GM18951 (cell line): ENCODE results near the gene TJP3.

Experiments used
- POLR2A ChIP-seq: IDR thresholded peaks from 4 replicates; pipeline ENCODE4 v1.6.1; 2011; ENCODE audit warnings: mild to moderate bottlenecking; ENCODE audit not compliant: insufficient read length, insufficient read depth; ENCODE audit errors: extremely low read depth
- in situ Hi-C: fragments of 300-500 bp; cut with MboI; formaldehyde crosslinking; loops from one replicate; pipeline ENCODE4 v1.12.0; 2022; ENCODE audit warnings: low sequenced_read_pairs, mixed read lengths, inconsistent platforms; ENCODE audit not compliant: unreplicated experiment

The TJP3 gene

GRCh38 chr19:3770136-3770999, 62.2 kb downstream of the TJP3 start:
- peak; percentile 13 for TF ChIP-seq POLR2A
- in situ Hi-C loops = no loop called here

GRCh38 chr19:3771000-3771905, 63.1 kb downstream of the TJP3 start:
- in situ Hi-C loops = no loop called here
- no peak for TF ChIP-seq POLR2A

- TF ChIP-seq POLR2A = no peak
- in situ Hi-C loops = no loop called here
Observed at GRCh38 chr19:3771906-3772455, 63.8 kb downstream of the TJP3 start, which contains the start of gene RAX2. Gene RAX2 (minus strand): TSS chr19:3772228. CDS start chr19:3771742, 486 bp downstream.

- in situ Hi-C loops = no loop called here
- TF ChIP-seq POLR2A = no peak
Observed at GRCh38 chr19:3773814-3774515, 65.8 kb downstream of the TJP3 start.

DNA sequence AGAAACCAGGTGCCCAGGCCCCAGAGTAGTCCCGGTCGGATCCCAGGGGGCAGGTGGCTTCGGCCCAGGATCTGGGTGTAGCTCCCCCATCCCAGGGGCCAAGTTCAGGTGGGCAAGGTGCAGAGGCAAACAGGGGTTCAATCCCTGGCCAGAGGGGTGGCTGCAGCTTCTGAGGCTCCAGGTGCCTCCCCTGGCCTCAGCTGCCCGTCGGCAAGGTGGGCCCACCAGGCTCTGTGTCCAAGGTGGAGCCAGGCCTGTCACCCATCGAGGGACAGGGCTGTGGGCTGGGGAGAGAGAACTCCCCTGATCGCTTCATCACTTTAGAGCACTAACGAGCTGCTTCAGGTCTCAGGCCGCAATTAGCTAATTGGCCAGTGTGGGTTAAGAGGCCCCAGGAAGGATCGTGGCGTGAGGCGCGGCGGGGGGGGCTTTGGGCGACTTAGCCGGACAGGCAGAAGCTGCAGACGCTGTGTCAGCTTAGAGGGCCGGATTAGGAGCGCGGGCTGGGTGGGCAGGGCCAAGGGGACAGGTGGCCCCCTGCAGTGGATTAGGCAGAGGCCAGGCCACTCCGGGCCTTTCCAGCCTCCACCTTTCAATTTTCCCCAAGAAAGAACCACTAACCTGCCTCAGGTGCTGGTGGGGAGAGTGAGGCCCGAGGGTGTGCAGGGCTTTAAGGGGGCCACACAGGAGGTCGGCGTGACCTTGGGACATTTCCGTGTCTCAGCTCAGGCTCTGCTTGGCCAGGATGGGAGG, 66.6 kb downstream of the TJP3 start:
- TF ChIP-seq POLR2A = no peak
- in situ Hi-C loops = no loop called here

- in situ Hi-C loops = no loop called here
- TF ChIP-seq POLR2A = no peak
Observed at GRCh38 chr19:3775374-3775711, 67.2 kb downstream of the TJP3 start.

DNA sequence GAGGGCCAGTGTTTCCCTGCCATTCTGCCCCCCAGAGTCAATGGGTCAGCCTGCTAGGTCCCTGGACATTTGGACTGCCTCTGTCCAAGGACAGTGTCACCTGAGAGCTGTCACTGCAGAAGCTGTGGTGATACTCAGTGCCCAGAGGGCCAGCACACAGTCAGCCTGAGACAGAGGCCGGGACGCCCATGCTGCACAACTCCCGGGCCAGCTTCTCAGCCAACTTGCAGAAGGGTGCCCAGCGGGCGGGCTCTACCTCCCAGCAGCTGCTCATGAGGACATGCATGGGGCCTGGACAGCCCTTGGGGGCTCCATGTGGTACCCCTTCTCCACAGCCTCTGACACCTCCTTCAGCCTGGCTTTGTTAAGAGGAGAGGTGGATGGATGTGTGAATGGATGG, 67.6 kb downstream of the TJP3 start:
- in situ Hi-C loops = no loop called here
- no peak for TF ChIP-seq POLR2A

DNA sequence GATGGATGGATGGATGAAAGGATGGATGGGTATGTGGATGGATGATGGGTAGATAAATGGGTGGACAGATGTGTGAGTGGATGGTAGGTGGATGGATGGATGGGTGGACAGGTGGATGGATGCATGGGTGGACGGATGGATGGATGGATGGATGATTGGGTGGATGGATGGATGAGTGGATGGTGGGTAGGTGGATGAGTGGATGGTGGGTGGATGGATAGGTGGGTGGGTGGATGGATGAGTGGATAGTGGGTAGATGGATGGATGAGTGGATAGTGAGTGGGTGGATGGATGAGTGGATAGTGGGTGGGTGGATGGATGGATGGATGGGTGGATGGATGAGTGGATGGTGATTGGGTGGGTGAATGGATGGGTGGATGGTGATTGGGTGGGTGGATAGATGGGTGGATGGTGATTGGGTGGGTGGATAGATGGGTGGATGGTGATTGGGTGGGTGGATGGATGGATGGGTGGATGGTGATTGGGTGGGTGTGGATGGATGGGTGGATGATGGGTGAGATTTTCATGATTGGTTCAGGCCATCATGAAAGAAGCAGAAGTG, 68.4 kb downstream of the TJP3 start:
- TF ChIP-seq POLR2A = no peak
- in situ Hi-C loops = no loop called here

- TF ChIP-seq POLR2A = no peak
- in situ Hi-C loops = no loop called here
Observed at GRCh38 chr19:3778104-3778867, 70.1 kb downstream of the TJP3 start.

DNA sequence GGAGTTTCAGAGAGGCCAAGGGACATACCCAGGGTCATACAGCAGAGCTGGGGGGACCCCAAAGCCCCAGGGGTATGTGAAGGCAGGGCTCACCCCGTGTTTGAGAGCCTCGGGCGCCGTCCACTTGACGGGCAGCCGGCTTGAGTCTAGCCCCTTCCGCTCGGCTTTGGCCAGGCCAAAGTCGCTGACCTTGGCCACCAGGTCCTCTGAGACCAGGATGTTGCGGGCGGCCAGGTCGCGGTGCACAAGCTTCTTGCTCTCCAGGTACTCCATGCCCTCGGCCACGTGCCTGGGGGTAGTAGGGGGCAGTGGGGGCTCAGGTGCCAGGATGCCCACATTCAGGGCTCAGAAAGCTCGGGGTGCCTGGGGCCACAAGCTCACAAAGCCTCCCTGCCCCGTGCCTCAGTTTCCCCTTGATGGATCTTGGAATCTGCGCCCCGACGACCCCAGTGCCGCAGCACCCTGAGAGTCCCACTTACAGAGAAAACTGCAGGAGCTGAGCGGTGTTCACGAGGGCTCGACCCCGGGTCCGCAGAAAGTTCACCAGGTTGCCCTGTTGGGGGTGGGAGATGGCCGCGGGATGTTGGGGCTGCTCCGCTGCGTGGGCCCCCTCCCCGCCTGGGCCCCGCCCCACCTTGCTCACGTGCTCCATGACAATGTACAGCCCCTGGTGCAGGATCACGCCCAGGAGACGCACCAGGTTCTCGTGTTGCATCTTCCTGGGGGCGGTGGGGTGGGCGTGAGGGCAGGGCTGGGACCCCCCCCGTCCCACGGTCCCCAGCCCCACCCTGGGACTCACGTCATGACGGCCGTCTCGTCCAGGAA, 70.9 kb downstream of the TJP3 start:
- in situ Hi-C loops = no loop called here
- TF ChIP-seq POLR2A = no peak

GRCh38 chr19:3780786-3781304, 72.7 kb downstream of the TJP3 start:
- in situ Hi-C loops = no loop called here

More at GRCh38 chr19:3780786-3781304, 72.7 kb downstream of the TJP3 start:
- no peak for TF ChIP-seq POLR2A
